NCI-H2171 treated with DMSO at 0.1 percent for 48 hours (cell line): ENCODE results near the gene KCNB1.

Experiments
- DNase-seq: peaks from one replicate; lab custom pipeline; 2025; lab: John Stamatoyannopoulos, UW

Gene KCNB1

DNA sequence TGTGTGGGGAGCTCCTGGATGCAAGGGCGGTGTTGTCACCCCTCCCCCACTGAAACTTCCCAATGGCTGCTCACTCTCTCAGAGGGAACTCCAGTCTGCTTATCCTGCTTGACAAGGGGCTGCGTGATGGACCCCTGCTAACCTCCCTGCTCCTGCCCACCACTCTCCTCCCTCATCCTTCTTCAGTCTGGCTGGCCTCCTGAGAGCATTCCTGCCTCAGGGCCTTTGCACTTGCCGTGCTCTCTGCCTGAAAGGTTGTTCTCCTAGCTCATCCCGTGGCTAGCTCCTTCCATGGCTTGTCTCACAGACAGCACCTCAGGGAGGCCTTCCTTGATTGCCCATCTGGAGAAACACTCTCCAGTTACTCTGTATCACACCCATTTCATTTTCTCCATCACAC, 130.7 kb downstream of the KCNB1 start:
- no peak for DNase-seq

DNA sequence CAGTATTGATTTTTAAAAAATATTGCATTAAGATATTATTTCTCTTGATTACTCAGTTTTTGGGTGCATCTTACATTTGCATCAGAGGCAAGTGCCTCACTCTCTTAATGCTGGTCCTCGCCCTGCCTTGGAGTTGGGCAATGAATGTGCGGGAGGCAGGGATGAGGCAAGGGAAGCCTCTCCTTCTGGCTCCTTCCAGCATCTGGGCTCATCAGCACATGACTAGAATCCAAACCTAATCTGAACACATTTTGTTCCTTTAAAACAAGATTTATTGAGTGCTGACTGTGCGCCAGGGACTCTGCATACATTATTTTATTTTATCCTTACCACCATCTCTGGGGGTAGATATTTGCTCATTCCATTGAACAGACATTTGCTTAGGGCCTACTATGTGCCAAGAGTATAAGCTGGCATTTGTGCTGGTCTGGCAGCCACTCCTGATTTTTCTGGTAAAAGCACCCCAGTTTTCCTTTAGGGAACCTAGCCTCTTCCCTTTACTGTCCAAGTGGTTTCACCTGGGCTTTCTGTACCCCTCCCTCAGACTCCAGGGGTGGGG, 132.7 kb downstream of the KCNB1 start:
- no peak for DNase-seq

GRCh38 chr20:49349078-49349477, 133.4 kb downstream of the KCNB1 start:
- DNase-seq, result no peak

DNA sequence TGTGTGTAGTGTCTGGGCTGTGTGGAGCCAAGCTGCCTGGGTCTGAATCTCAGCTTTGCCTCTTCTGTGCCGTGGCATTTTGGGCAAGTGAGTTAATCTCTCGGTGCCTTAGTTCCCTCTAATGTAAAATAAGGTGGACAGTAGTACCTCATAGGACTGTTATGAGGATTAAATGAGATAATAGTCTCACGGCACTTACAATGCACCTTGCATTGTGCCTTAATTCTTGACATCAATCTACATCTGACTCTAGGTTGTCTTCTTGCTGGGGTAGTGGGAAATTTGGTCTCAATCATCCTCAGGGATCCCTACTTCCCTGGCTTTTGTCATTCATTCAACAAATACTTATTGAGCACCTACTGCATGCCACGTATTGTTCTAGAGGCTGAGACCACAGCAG, 133.9 kb downstream of the KCNB1 start:
- no peak for DNase-seq

DNA sequence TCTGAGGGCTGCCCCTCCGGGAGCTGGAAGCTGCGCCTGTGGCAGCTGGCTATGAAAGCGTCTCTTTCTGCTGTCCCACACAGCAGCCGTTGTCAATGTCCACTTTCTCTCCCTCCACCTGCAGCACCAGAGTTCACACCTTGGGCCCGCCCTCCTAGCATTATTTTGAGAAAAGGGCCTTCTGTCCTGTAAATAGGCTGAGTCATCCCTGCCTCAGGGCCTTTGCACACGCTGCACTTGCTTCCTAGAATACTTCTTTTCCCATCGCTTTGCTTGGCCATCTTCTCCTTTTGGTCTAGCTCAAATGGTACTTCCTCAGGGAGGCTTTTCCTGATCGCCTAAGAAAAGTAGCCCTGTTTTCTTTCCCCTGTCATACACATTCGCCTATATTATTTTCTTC, 135.3 kb downstream of the KCNB1 start:
- no peak for DNase-seq

- no peak for DNase-seq
Observed at GRCh38 chr20:49346682-49347081, 135.8 kb downstream of the KCNB1 start.

DNA sequence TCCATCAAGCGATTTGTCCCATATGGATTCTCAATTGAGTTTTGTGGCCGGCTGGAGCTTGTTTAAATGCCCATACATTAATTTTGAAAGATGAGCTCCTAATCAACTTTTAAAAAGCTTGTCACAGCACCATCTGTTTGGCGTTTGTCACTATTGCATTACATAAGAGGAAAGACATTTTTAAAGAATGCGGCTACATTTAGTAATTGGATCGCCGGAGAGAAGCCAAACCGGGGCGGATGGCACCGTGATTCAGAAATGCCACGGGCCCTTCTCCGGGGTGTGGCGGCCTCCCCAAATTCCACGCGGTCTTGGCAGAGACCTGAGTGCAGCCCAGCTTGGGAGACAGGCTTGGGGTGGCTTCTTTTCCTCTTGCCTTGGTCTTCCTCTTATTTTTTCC, 136.9 kb downstream of the KCNB1 start:
- peak; percentile 80 for DNase-seq

DNA sequence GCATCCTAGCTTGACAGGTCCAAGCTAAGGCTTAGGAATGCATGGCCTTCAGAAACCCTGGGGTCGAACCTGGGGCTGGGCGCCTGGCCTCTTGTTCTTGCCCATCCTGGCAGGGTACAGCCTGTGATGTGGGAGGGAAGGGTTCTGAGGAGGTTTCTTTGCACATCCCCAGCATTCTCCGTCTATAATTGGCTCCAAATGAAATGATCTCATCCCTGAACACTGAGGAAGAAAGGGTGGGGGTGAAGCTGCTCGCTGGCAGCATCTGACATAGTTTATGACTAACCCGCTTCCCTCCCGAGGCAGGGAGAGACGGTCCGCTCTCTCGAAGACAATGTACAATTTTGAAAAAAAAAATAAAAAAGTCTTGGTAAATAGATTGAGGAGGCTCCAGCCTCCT, 137.5 kb downstream of the KCNB1 start:
- peak; percentile 67 for DNase-seq

GRCh38 chr20:49344140-49344539, 138.3 kb downstream of the KCNB1 start:
- no peak for DNase-seq

GRCh38 chr20:49343246-49343645, 139.2 kb downstream of the KCNB1 start:
- no peak for DNase-seq

GRCh38 chr20:49340161-49340966, 142.1 kb downstream of the KCNB1 start:
- no peak for DNase-seq

DNA sequence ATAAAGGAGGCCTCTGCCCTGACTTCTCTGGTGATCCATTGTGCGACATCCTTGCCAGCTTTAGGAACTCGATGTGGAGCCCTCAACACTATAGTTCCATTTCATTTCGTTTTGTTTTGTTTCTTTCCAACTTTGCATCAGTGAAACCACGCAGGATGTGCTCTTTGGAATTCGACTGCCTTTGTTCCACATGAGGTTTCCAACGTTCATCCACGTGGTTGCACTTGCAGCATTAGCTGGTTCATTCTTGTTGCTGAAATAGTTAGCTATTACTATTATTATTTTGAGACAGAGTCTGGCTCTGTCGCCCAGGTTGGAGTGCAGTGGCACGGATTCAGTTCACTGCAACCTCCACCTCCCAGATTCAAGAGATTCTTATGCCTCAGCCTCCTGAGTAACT, 143.3 kb downstream of the KCNB1 start:
- no peak for DNase-seq

DNA sequence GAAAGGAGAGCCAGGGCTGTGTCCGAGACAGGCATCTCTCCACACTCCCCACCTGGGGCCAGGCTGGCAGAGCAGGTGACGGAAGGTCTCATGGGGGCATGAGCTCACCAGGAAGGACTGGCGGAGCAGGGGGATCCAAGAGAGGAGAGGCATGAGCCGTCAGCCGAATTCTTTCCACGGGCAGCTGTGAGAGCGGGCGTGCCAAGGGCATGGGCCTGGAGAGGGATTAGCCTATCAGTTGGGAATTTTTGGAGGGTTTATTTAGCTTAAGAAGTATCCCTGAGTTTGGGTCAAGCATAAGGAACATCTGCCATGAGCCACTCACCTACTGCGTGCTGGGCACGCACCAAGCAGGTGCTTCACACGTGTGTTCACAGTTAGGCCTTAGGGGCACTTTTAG, 144.4 kb downstream of the KCNB1 start:
- peak; percentile 15 for DNase-seq

DNA sequence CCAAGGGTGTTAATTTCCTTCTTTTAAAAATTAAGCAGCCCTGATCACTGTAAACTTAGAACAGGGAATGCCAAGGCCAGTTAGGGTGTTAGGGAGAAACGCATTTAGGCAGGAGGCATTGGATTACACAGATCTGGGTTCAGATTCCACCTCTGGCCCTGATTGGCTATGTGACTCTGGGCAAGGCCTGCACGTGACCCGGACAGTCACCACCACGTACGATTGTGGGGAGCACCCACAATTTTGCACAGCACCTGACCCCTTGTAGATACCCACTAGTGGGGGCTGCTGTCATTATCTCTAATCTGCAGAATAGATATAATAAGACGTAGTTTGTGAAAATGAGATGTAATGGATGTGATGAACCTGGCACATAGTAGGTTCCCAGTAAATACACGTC, 145.1 kb downstream of the KCNB1 start:
- DNase-seq, result peak; percentile 9

DNA sequence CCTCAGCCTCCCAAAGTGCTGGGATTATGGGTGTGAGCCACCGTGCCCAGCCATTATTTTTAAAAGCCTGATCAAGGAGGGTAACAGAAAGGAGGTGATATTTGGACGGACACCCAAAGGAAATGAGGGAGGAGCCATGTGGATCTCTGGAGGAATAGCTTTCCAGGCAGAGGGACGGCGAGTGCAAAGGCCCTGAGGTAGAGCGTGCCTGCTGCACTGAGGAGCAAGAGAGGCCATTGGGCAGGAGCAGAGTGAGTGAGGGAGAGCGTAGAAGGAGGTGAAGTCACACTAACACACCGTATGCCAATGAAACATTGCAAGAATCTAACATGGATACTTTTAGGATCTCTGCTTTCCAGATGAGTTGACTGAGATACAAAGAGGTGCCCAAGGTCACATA, 145.7 kb downstream of the KCNB1 start:
- DNase-seq, result no peak

GRCh38 chr20:49335476-49335875, 147.0 kb downstream of the KCNB1 start:
- DNase-seq, result no peak

GRCh38 chr20:49330701-49331615, 151.5 kb downstream of the KCNB1 start:
- DNase-seq, result no peak

DNA sequence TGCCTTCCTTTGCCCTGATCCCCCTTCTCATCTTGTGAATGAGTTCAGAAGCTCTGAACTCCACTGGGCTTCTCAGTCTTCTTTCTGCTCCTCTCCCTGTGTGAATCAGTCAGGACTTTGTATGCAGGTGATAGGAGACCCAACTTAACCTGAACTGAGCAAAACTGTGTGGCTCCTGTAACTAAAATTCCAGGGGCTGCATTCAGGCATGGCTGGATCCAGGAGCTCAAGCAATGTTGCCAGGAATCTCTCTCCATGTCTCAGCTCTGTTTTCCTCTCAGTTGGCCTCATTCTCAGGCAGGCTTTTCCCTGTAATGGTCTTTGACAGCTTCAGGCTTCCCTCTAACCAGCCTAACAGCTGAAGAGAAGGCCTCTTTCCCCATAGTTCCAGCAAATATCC, 153.7 kb downstream of the KCNB1 start:
- DNase-seq, result no peak

DNA sequence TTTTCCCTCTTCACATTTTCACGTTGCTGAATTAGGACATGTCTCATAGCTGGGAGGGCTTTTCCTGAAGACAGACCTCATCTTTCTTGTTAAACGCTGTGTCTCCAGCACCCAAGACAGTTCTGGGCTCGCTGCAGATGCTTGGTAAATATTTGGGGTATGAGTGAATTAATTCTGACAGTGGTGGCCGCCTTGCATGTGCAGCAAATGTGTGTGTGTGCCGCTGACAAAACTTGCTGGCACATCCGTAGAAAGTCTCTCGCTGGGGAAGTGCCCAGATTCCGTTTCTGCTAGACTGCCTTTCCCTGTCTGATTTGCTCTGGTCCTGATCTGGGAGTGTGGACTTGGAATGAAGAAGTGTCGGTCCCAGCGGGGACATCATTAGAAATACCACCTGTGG, 156.4 kb downstream of the KCNB1 start:
- no peak for DNase-seq

DNA sequence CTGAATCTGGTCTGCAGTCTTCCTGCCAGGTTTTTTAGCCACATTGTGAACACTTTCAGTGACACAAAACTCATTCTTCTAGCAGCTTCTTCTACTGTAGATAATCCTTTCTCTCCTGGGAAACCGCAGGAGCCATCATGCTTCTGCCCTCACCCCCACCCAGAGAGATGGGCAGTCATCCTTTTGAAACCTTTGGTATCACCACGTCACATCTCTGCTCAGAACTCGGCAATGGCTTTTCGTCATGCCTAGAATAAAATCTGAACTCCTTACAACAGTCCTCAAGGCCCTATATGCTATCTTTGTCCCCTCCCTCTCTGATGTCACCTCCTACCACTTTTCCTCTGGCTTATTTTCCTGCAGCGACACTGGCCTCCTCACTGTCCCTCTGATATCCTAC, 158.2 kb downstream of the KCNB1 start:
- no peak for DNase-seq

- DNase-seq, result peak; percentile 42
Observed at GRCh38 chr20:49323622-49324238, 158.7 kb downstream of the KCNB1 start.

GRCh38 chr20:49320460-49320859, 162.0 kb downstream of the KCNB1 start:
- DNase-seq, result peak; percentile 62
